Astrocyte (in vitro differentiated cells and primary cell): ENCODE results near the gene EPN3. TPM values are rescaled to one million over a fixed set of nuclear protein-coding genes. Genes with fewer than 3 reads are reported as not detected.

Source experiments
- DNase-seq: peaks from one replicate; pipeline ENCODE4 v3.0.0-alpha.2; 2010; ENCODE audit warnings: low read depth
- FAIRE-seq: peaks from 2 replicates; lab custom pipeline; 2011; peaks lifted over from hg19 to GRCh38; lab: Jason Lieb, UNC
- H2AFZ ChIP-seq: 2 replicates; pipeline ENCODE4 v1.6.0; 2012; ENCODE audit warnings: low read depth, low read length, inconsistent platforms
- H3K27ac ChIP-seq: 2 replicates; pipeline ENCODE4 v1.5.1; 2011; ENCODE audit warnings: low read depth, low read length, inconsistent platforms
- H3K27me3 ChIP-seq: 2 replicates; pipeline ENCODE4 v1.6.0; 2011; ENCODE audit warnings: low read length, inconsistent platforms; ENCODE audit not compliant: insufficient read depth
- H3K36me3 ChIP-seq: 2 replicates; pipeline ENCODE4 v1.5.1; 2011; ENCODE audit warnings: low read length, inconsistent platforms; ENCODE audit not compliant: insufficient read depth
- H3K4me1 ChIP-seq: 2 replicates; pipeline ENCODE4 v1.5.1; 2011; ENCODE audit warnings: low read length, inconsistent platforms; ENCODE audit not compliant: insufficient read depth
- H3K4me2 ChIP-seq: 2 replicates; pipeline ENCODE4 v1.6.0; 2012; ENCODE audit warnings: low read length, inconsistent platforms
- H3K4me3 ChIP-seq: 2 replicates; pipeline ENCODE4 v1.5.1; 2011; ENCODE audit warnings: low read depth, mild to moderate bottlenecking, low read length, inconsistent platforms; ENCODE audit not compliant: insufficient read depth
- H3K79me2 ChIP-seq: 2 replicates; pipeline ENCODE4 v1.6.0; 2012; ENCODE audit warnings: mild to moderate bottlenecking, low read length, inconsistent platforms; ENCODE audit not compliant: insufficient read depth
- H3K9ac ChIP-seq: 2 replicates; pipeline ENCODE4 v1.6.0; 2012; ENCODE audit warnings: mild to moderate bottlenecking, low read length, inconsistent platforms
- H3K9me3 ChIP-seq: 2 replicates; pipeline ENCODE4 v1.5.1; 2012; ENCODE audit warnings: low read depth, mild to moderate bottlenecking, low read length, inconsistent platforms; ENCODE audit not compliant: insufficient read depth
- H4K20me1 ChIP-seq: 2 replicates; pipeline ENCODE4 v1.6.0; 2012; ENCODE audit warnings: low read length, inconsistent platforms; ENCODE audit not compliant: insufficient read depth
- H3K27ac Mint-ChIP-seq: one replicate; pipeline ENCODE4 v1.8.0; 2021; ENCODE audit warnings: mild to moderate bottlenecking, mixed read lengths; ENCODE audit not compliant: unreplicated experiment
- H3K27me3 Mint-ChIP-seq: one replicate; pipeline ENCODE4 v1.8.0; 2021; ENCODE audit warnings: low read depth, mixed read lengths; ENCODE audit not compliant: unreplicated experiment
- H3K36me3 Mint-ChIP-seq: one replicate; pipeline ENCODE4 v1.8.0; 2021; ENCODE audit warnings: low read depth, mixed read lengths; ENCODE audit not compliant: unreplicated experiment
- H3K4me1 Mint-ChIP-seq: one replicate; pipeline ENCODE4 v1.8.0; 2021; ENCODE audit warnings: low read depth, mixed read lengths; ENCODE audit not compliant: unreplicated experiment
- H3K4me3 Mint-ChIP-seq: one replicate; pipeline ENCODE4 v1.8.0; 2021; ENCODE audit warnings: mild to moderate bottlenecking, moderate library complexity, mixed read lengths; ENCODE audit not compliant: unreplicated experiment
- H3K9me3 Mint-ChIP-seq: one replicate; pipeline ENCODE4 v1.8.0; 2021; ENCODE audit warnings: mild to moderate bottlenecking, mixed read lengths; ENCODE audit not compliant: unreplicated experiment
- CTCF ChIP-seq: IDR thresholded peaks from 2 replicates; pipeline ENCODE4 v1.5.1; 2011; ENCODE audit warnings: low read depth, mild to moderate bottlenecking, inconsistent platforms, low read length, moderate library complexity; ENCODE audit not compliant: insufficient read depth
- EZH2 ChIP-seq: IDR thresholded peaks from 2 replicates; pipeline ENCODE4 v1.6.1; 2012; ENCODE audit warnings: mild to moderate bottlenecking, low read length, inconsistent platforms; ENCODE audit not compliant: insufficient read depth
- total RNA-seq: library from RNA; stranded (reverse); gene quantifications from 2 replicates; pipeline ENCODE4 v1.2.1, GENCODE V29; 2021

Gene EPN3
- total RNA-seq, 1 donor from 2014 or later: 1.7 TPM

GRCh38 chr17:50541402-50541715, 8.8 kb downstream of the EPN3 start:
- peak overlapping the region; percentile 62 for H3K4me3 Mint-ChIP-seq
- no peak for DNase-seq
- H2AFZ ChIP-seq: peak overlapping the region; percentile 94
- no peak overlapping the region for H3K27ac Mint-ChIP-seq
- FAIRE-seq: no peak
- no peaks in the 10 kb centered on the region for H3K27me3 ChIP-seq
- H3K27me3 Mint-ChIP-seq: peaks cover 33% of the 10 kb centered on the region
- H4K20me1 ChIP-seq: no peaks in the 10 kb centered on the region
- H3K4me3 ChIP-seq: peak overlapping the region; percentile 74
- peaks cover 7% of the 10 kb centered on the region for H3K4me1 Mint-ChIP-seq
- peaks cover 16% of the 10 kb centered on the region for H3K4me1 ChIP-seq
- H3K79me2 ChIP-seq: no peaks in the 10 kb centered on the region
- peak overlapping the region; percentile 96 for H3K4me2 ChIP-seq
- H3K27ac ChIP-seq: no peak overlapping the region
- peaks cover 3% of the 10 kb centered on the region for H3K9me3 Mint-ChIP-seq
- H3K9ac ChIP-seq: peak overlapping the region; percentile 69
- no peak for TF ChIP-seq CTCF
- TF ChIP-seq EZH2: no peak
- H3K36me3 ChIP-seq: no peaks in the 10 kb centered on the region
- peaks cover 2% of the 10 kb centered on the region for H3K36me3 Mint-ChIP-seq
- H3K9me3 ChIP-seq: no peaks in the 10 kb centered on the region

GRCh38 chr17:50541716-50542688, 9.5 kb downstream of the EPN3 start:
- no peaks in the 10 kb centered on the region for H3K27me3 ChIP-seq
- H3K79me2 ChIP-seq: no peaks in the 10 kb centered on the region
- Mint-ChIP-seq H3K27me3 (peaks cover 31% of the 10 kb centered on the region), H3K36me3 (no peaks in the 10 kb centered on the region), H3K9me3 (peaks cover 3% of the 10 kb centered on the region), H3K4me3 (peak overlapping the region; percentile 89), H3K4me1 (peaks cover 7% of the 10 kb centered on the region), H3K27ac (peak overlapping the region; percentile 69)
- H3K27ac ChIP-seq: peak overlapping the region; percentile 45
- H3K4me2 ChIP-seq: peak overlapping the region; percentile 96
- no peaks in the 10 kb centered on the region for H3K36me3 ChIP-seq
- H2AFZ ChIP-seq: peak overlapping the region; percentile 94
- peaks cover 16% of the 10 kb centered on the region for H3K4me1 ChIP-seq
- no peaks in the 10 kb centered on the region for H4K20me1 ChIP-seq
- no peak for FAIRE-seq
- DNase-seq: peak; percentile 53
- peak overlapping the region; percentile 74 for H3K4me3 ChIP-seq
- TF ChIP-seq CTCF (no peak), EZH2 (no peak)
- H3K9ac ChIP-seq: peak overlapping the region; percentile 69
- H3K9me3 ChIP-seq: no peaks in the 10 kb centered on the region
